ENCODE data around the gene KRIT1. TPM values are rescaled to one million over a fixed set of nuclear protein-coding genes. Genes with fewer than 3 reads are reported as not detected.
A peak's percentile ranks its signal among the peaks of the same experiment; 100 is the strongest.

The KRIT1 gene
- polyA plus RNA-seq, 1 of the 3 experiments (the other 2 are of a cell fraction) = 38.5 TPM

GRCh38 chr7:92161271-92161670, 84.4 kb downstream of the KRIT1 start (continued):
- TF ChIP-seq, protein P1, sequence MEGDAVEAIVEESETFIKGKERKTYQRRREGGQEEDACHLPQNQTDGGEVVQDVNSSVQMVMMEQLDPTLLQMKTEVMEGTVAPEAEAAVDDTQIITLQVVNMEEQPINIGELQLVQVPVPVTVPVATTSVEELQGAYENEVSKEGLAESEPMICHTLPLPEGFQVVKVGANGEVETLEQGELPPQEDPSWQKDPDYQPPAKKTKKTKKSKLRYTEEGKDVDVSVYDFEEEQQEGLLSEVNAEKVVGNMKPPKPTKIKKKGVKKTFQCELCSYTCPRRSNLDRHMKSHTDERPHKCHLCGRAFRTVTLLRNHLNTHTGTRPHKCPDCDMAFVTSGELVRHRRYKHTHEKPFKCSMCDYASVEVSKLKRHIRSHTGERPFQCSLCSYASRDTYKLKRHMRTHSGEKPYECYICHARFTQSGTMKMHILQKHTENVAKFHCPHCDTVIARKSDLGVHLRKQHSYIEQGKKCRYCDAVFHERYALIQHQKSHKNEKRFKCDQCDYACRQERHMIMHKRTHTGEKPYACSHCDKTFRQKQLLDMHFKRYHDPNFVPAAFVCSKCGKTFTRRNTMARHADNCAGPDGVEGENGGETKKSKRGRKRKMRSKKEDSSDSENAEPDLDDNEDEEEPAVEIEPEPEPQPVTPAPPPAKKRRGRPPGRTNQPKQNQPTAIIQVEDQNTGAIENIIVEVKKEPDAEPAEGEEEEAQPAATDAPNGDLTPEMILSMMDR (IDR thresholded peaks at IDR 0.05) = no peak
- TF ChIP-seq, protein P2, sequence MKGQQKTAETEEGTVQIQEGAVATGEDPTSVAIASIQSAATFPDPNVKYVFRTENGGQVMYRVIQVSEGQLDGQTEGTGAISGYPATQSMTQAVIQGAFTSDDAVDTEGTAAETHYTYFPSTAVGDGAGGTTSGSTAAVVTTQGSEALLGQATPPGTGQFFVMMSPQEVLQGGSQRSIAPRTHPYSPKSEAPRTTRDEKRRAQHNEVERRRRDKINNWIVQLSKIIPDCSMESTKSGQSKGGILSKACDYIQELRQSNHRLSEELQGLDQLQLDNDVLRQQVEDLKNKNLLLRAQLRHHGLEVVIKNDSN (IDR thresholded peaks at IDR 0.05; ENCODE audit: borderline replicate concordance, low read depth) = no peak
- TF ChIP-seq TCF12 (IDR thresholded peaks at IDR 0.05) (no peak), JUND (IDR thresholded peaks at IDR 0.05) (no peak)

- Histone ChIP-seq H3K4me3 (ENCODE audit: low read depth in 2 of 2, low read length in 1 of 2) (no peak overlapping the region; a peak in 1 of 4 replicates), H3K27ac (ENCODE audit: low read depth in 2 of 2, low read length in 1 of 2) (peak overlapping the region in 1 of 2 experiments; percentile 37; a peak in 2 of 4 replicates), H3K36me3 (replicated peaks in 1 of 2; ENCODE audit: control insufficient read depth in 1 of 2, insufficient read depth in 2 of 2, low read length in 1 of 2) (no peaks in the 10 kb centered on the region), H3K9me3 (no peaks in the 10 kb centered on the region), H3K9ac (no peak overlapping the region), H3K4me2 (peak overlapping the region; percentile 2; the same call in 1 of the 2 replicates), H4K20me1 (ENCODE audit: insufficient read depth) (no peaks in the 10 kb centered on the region), H3K27me3 (ENCODE audit: insufficient read depth) (no peaks in the 10 kb centered on the region), H3K4me1 (ENCODE audit: control insufficient read depth in 1 of 2, insufficient read depth in 2 of 2, low read depth in 1 of 2, low read length in 1 of 2) (no peaks in the 10 kb centered on the region; a peak in 1 of 4 replicates), H3F3A (replicated peaks; ENCODE audit: insufficient read depth) (peaks cover 5% of the 10 kb centered on the region), H3K79me2 (ENCODE audit: insufficient read depth) (no peaks in the 10 kb centered on the region), H2AFZ (ENCODE audit: low read depth) (peak overlapping the region; percentile 2; the same call in 1 of the 2 replicates), H3K9me2 (no peaks in the 10 kb centered on the region)
- DNase-seq = no peak
- ChIA-PET POLR2A (no interaction called here), CTCF (interaction anchor here (0.8 to 1.1 kb wide), 2 partner anchors 14 to 25 kb away, joined by 3 read pairs; no protein-coding TSS in a partner anchor)
- TF ChIP-seq POLR2AphosphoS5 (IDR thresholded peaks at IDR 0.05; ENCODE audit: low read depth, low read length) (peak; percentile 25; the same call in 1 of the 2 replicates), MEF2A (IDR thresholded peaks at IDR 0.05; ENCODE audit: borderline replicate concordance, low read depth) (0 out of 2 replicates have a peak, but pooled peaks have one; percentile 10), JUND (IDR thresholded peaks at IDR 0.05) (peak; percentile 57; the same call in 1 of the 2 replicates), GABPA (IDR thresholded peaks at IDR 0.05; ENCODE audit: low read depth) (no peak), EP300 (IDR thresholded peaks at IDR 0.05; ENCODE audit: borderline replicate concordance in 1 of 2, low read depth in 1 of 2, low read length in 1 of 2) (peak in 1 of 2 experiments; percentile 41; a peak in 1 of 4 replicates), NFIC (IDR thresholded peaks at IDR 0.05; ENCODE audit: borderline replicate concordance) (peak; percentile 65), EZH2phosphoT487 (IDR thresholded peaks at IDR 0.05; ENCODE audit: borderline replicate concordance, low read depth) (no peak), FOSL2 (IDR thresholded peaks at IDR 0.05; ENCODE audit: borderline replicate concordance, low read depth) (peak; percentile 76; the same call in 1 of the 2 replicates), TCF12 (IDR thresholded peaks at IDR 0.05) (peak; percentile 36; the same call in 1 of the 2 replicates), GATA2 (CRISPR knock-in tag; IDR thresholded peaks at IDR 0.05) (no peak), TAF1 (IDR thresholded peaks at IDR 0.05; ENCODE audit: borderline replicate concordance, low read depth, low read length) (no peak)
- TF ChIP-seq, protein P3, sequence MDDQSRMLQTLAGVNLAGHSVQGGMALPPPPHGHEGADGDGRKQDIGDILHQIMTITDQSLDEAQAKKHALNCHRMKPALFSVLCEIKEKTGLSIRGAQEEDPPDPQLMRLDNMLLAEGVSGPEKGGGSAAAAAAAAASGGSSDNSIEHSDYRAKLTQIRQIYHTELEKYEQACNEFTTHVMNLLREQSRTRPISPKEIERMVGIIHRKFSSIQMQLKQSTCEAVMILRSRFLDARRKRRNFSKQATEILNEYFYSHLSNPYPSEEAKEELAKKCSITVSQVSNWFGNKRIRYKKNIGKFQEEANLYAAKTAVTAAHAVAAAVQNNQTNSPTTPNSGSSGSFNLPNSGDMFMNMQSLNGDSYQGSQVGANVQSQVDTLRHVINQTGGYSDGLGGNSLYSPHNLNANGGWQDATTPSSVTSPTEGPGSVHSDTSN (IDR thresholded peaks at IDR 0.05) = peak; percentile 55
- 62% methylated on average over 3 of the region's 3 CpGs for WGBS (ENCODE audit: low lambda C conversion rate)
Measured at GRCh38 chr7:92158660-92159575, 86.8 kb downstream of the KRIT1 start.
